Left forelimb (tissue), 1 donor: ENCODE data around the gene MRPS6.

ENCODE experiments used
- DNase-seq: peaks from one replicate; pipeline ENCODE4 v3.0.0-alpha.2; 2018; ENCODE audit warnings: low spot score

MRPS6 gene

GRCh38 chr21:34071683-34072082 lies 1.7 kb upstream of the MRPS6 start:
- no peak for DNase-seq

- DNase-seq = no peak
These were observed 990 bp upstream of the MRPS6 start for GRCh38 chr21:34072145-34073031.

- DNase-seq = peak; percentile 71
These were observed 438 bp downstream of the MRPS6 start for GRCh38 chr21:34073749-34074282.

- DNase-seq = no peak
These were observed 1.1 kb downstream of the MRPS6 start for GRCh38 chr21:34074283-34075090.

GRCh38 chr21:34075091-34075425 lies 1.7 kb downstream of the MRPS6 start:
- no peak for DNase-seq

GRCh38 chr21:34075760-34076660 lies 2.6 kb downstream of the MRPS6 start:
- no peak for DNase-seq

GRCh38 chr21:34076835-34077234 lies 3.5 kb downstream of the MRPS6 start:
- no peak for DNase-seq

GRCh38 chr21:34077888-34078287 lies 4.5 kb downstream of the MRPS6 start:
- no peak for DNase-seq

GRCh38 chr21:34078915-34079314 lies 5.5 kb downstream of the MRPS6 start:
- no peak for DNase-seq

- DNase-seq = no peak
These were observed 7.3 kb downstream of the MRPS6 start for GRCh38 chr21:34080710-34081109.

GRCh38 chr21:34082769-34083168 lies 9.4 kb downstream of the MRPS6 start:
- DNase-seq = no peak

- no peak for DNase-seq
These were observed 10.0 kb downstream of the MRPS6 start for GRCh38 chr21:34083357-34083756.

GRCh38 chr21:34085129-34085528 lies 11.8 kb downstream of the MRPS6 start:
- no peak for DNase-seq

- DNase-seq = no peak
These were observed 13.5 kb downstream of the MRPS6 start for GRCh38 chr21:34086887-34087306.

GRCh38 chr21:34088752-34089151 lies 15.4 kb downstream of the MRPS6 start:
- no peak for DNase-seq

- DNase-seq = no peak
These were observed 17.7 kb downstream of the MRPS6 start for GRCh38 chr21:34091032-34091431.

- DNase-seq = no peak
These were observed 18.2 kb downstream of the MRPS6 start for GRCh38 chr21:34091607-34092006.

- DNase-seq = no peak
These were observed 19.0 kb downstream of the MRPS6 start for GRCh38 chr21:34092262-34092921.

- DNase-seq = no peak
These were observed 19.7 kb downstream of the MRPS6 start for GRCh38 chr21:34093083-34093482.

GRCh38 chr21:34094949-34095348 lies 21.6 kb downstream of the MRPS6 start:
- no peak for DNase-seq

GRCh38 chr21:34097442-34097841 lies 24.1 kb downstream of the MRPS6 start:
- DNase-seq = no peak
